HEK293T (cell line): ENCODE data around the gene GPATCH3.

Experiments
- CTCF ChIA-PET: fragments of 350-600 bp; formaldehyde crosslinking; extraction: SDS; loops from one replicate; lab custom pipeline; 2021; ENCODE audit warnings: antibody characterized with exemption, inconsistent platforms; lab: Yijun Ruan, JAX
- POLR2A ChIA-PET: fragments of 350-600 bp; formaldehyde crosslinking; extraction: SDS; loops from one replicate; lab custom pipeline; 2020; ENCODE audit warnings: antibody characterized with exemption, inconsistent platforms; lab: Yijun Ruan, JAX
- DNase-seq: peaks from one replicate; pipeline ENCODE4 v3.0.0; 2012; ENCODE audit warnings: mixed read lengths; ENCODE audit errors: extremely low spot score
- ARNT ChIP-seq: fragments of 450-650 bp; IDR thresholded peaks from 2 replicates; pipeline ENCODE4 v1.6.1; 2017; ENCODE audit warnings: mild to moderate bottlenecking
- BHLHE40 ChIP-seq: fragments of 450-650 bp; IDR thresholded peaks from 2 replicates; pipeline ENCODE4 v1.6.1; 2016; ENCODE audit warnings: mild to moderate bottlenecking, moderate library complexity, borderline replicate concordance
- CTBP1 ChIP-seq: fragments of 450-650 bp; IDR thresholded peaks from 2 replicates; pipeline ENCODE4 v1.6.1; 2016; ENCODE audit warnings: borderline replicate concordance
- ELF4 ChIP-seq: fragments of 450-650 bp; IDR thresholded peaks from 2 replicates; pipeline ENCODE4 v1.6.1; 2017; ENCODE audit warnings: antibody characterized with exemption
- FOXA1 ChIP-seq: fragments of 450-650 bp; IDR thresholded peaks from 2 replicates; pipeline ENCODE4 v1.6.1; 2016; ENCODE audit warnings: mild to moderate bottlenecking
- FOXK2 ChIP-seq: fragments of 450-650 bp; IDR thresholded peaks from 2 replicates; pipeline ENCODE4 v1.6.1; 2016; ENCODE audit warnings: mild to moderate bottlenecking
- FOXM1 ChIP-seq: fragments of 450-650 bp; IDR thresholded peaks from 2 replicates; pipeline ENCODE4 v1.6.1; 2017; ENCODE audit warnings: mild to moderate bottlenecking, borderline replicate concordance
- HDGF ChIP-seq: fragments of 450-650 bp; IDR thresholded peaks from 2 replicates; pipeline ENCODE4 v1.6.1; 2017; ENCODE audit warnings: antibody characterized with exemption, borderline replicate concordance
- L3MBTL2 ChIP-seq: fragments of 450-650 bp; conservative IDR thresholded peaks from 2 replicates; pipeline ENCODE4 v1.6.1; 2016; ENCODE audit warnings: mild to moderate bottlenecking
- LEF1 ChIP-seq: fragments of 450-650 bp; IDR thresholded peaks from 2 replicates; pipeline ENCODE4 v1.6.1; 2017; ENCODE audit warnings: mild to moderate bottlenecking, borderline replicate concordance
- NFRKB ChIP-seq: fragments of 450-650 bp; IDR thresholded peaks from 2 replicates; pipeline ENCODE4 v1.6.1; 2016; ENCODE audit warnings: mild to moderate bottlenecking, moderate library complexity
- SP1 ChIP-seq: fragments of 450-650 bp; IDR thresholded peaks from 2 replicates; pipeline ENCODE4 v1.6.1; 2017
- SUZ12 ChIP-seq: fragments of 450-650 bp; IDR thresholded peaks from 2 replicates; pipeline ENCODE4 v1.6.1; 2016; ENCODE audit warnings: mild to moderate bottlenecking
- TARDBP ChIP-seq: fragments of 450-650 bp; IDR thresholded peaks from 2 replicates; pipeline ENCODE4 v1.6.1; 2016
- ZNF384 ChIP-seq: fragments of 450-650 bp; IDR thresholded peaks from 2 replicates; pipeline ENCODE4 v1.6.1; 2016
- TF ChIP-seq, protein P1 (sequence below): fragments of 450-650 bp; IDR thresholded peaks from 2 replicates; pipeline ENCODE4 v1.6.1; 2016

GPATCH3 gene

GRCh38 chr1:26909951-26910342 lies 9.7 kb upstream of the GPATCH3 start:
- TF ChIP-seq, protein P1, sequence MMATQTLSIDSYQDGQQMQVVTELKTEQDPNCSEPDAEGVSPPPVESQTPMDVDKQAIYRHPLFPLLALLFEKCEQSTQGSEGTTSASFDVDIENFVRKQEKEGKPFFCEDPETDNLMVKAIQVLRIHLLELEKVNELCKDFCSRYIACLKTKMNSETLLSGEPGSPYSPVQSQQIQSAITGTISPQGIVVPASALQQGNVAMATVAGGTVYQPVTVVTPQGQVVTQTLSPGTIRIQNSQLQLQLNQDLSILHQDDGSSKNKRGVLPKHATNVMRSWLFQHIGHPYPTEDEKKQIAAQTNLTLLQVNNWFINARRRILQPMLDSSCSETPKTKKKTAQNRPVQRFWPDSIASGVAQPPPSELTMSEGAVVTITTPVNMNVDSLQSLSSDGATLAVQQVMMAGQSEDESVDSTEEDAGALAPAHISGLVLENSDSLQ, result no peak
- TF ChIP-seq ARNT (no peak), FOXA1 (no peak), FOXK2 (no peak), HDGF (no peak), LEF1 (no peak), ELF4 (no peak), L3MBTL2 (no peak), FOXM1 (no peak), NFRKB (no peak), BHLHE40 (no peak), SP1 (no peak), TARDBP (no peak), ZNF384 (no peak)
- CTCF ChIA-PET, result no interaction called here
- POLR2A ChIA-PET, result interaction anchor here (1.0 to 1.3 kb wide), 3 partner anchors 10 to 45 kb away, joined by 3 to 4 read pairs (median 4); partner anchors contain the start of genes GPATCH3 and GPN2
- no peak for DNase-seq

- DNase-seq, result no peak
- POLR2A ChIA-PET, result interaction anchor here (1.6 kb wide), 1 partner anchor 17 kb away, joined by 7 read pairs; the partner anchor contains the start of gene GPN2
- CTCF ChIA-PET, result no interaction called here
- TF ChIP-seq TARDBP (no peak), SP1 (no peak), NFRKB (no peak), FOXA1 (no peak), LEF1 (no peak), CTBP1 (no peak), FOXM1 (no peak), HDGF (no peak)
These were observed 7.0 kb upstream of the GPATCH3 start for GRCh38 chr1:26907071-26907917.

DNA sequence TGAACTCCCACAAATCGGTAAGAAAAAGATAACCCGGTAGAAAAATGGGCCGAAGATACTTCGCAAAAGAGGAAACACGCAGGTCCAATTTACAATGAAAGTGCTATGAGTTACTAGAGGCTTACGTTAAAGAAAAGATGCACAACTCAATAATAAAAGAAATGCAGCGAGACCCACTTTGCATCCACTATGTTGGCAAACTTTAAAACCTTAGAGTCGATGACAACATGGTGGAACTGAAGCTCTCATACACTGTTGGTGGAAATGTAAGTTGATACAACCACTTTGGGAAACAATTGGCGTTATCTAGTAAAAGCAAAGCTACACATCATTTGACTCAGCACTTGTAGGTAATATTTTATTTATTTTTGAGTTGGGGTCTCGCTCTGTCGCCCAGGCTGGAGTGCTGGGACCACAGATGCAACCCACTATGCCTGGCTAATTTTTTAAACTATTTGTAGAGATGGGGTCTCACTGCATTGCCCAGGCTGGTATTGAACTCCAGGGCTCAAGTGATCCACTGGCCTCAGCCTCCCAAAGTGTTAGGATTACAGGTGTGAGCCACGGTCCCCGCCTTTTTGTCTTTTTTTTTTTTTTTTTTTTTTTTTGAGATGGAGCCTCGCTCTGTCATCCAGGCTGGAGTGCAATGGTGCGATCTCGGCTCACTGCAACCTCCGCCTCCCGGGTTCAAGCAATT lies 696 bp upstream of the GPATCH3 start:
- no peak for DNase-seq
- ChIA-PET POLR2A (interaction anchor here (0.7 to 4.1 kb wide), 20 partner anchors 8 to 911 kb away, joined by 3 to 64 read pairs (median 4); partner anchors contain the start of genes GPN2, NR0B2 and NUDC), CTCF (no interaction called here)
- TF ChIP-seq SP1, result no peak

DNA sequence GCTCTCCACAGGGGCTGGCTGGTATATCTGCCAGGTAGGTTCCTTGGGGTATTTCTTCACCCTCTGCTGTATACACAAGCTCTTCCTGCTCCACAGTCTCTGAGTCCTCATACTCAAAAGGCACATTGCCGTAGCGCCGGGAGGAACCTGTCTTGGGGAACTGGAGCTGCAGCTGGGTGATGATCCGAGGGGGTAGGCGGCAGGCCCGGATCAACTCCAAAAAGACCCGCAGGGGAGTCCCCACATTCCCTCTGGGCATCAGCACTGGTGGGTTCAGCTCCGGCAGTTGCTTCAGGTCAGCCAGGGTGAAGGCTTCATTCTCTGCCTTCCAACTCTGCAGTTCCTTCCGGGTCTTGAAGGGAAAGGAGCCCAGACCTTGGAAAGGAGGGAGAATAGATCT lies 2.9 kb downstream of the GPATCH3 start:
- POLR2A ChIA-PET, result interaction anchor here (1.4 to 4.1 kb wide), 2 partner anchors 17 to 32 kb away, joined by 3 to 31 read pairs; partner anchors contain the start of gene NR0B2
- CTCF ChIA-PET, result no interaction called here
- DNase-seq, result no peak
- no peak for TF ChIP-seq SUZ12
- TF ChIP-seq HDGF, result no peak
- no peak for TF ChIP-seq BHLHE40
- TF ChIP-seq FOXK2, result no peak
- TF ChIP-seq FOXM1, result no peak
- no peak for TF ChIP-seq ZNF384
- TF ChIP-seq SP1, result no peak
- no peak for TF ChIP-seq LEF1
- no peak for TF ChIP-seq ELF4
- no peak for TF ChIP-seq TARDBP
- TF ChIP-seq CTBP1, result no peak
- no peak for TF ChIP-seq ARNT

DNA sequence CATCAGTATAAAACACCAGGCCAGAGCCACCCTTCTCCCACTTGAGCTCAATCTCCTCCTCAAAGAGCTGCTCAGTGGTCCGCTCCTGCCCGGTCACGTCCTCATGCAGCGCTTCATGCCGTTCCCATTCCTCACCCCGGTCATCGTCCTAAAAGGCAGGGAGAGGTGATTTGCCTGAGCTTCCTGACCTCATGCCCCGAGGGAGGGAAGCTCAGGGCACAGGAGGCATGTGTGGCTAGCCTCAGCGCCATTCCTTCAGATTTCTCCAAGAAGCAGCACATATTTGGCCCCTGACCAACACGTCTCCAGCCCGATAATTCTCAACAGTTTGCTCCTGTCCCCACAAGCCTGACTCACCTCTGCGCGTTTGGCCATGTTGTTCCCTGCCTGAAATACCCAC lies 6.0 kb downstream of the GPATCH3 start:
- POLR2A ChIA-PET, result no interaction called here
- DNase-seq, result no peak
- CTCF ChIA-PET, result no interaction called here
- no peak for TF ChIP-seq LEF1
- TF ChIP-seq, protein P1, result no peak
- TF ChIP-seq CTBP1, result no peak
- no peak for TF ChIP-seq L3MBTL2
- TF ChIP-seq FOXK2, result no peak
- no peak for TF ChIP-seq ZNF384
- TF ChIP-seq BHLHE40, result no peak
- no peak for TF ChIP-seq HDGF

- CTCF ChIA-PET, result no interaction called here
- POLR2A ChIA-PET, result interaction anchor here (0.6 to 6.0 kb wide), 30 partner anchors 9 to 759 kb away, joined by 3 to 64 read pairs (median 4); partner anchors contain the start of genes GPATCH3, NR0B2, PIGV and SLC9A1
- TF ChIP-seq TARDBP, result no peak
- no peak for TF ChIP-seq FOXM1
- no peak for TF ChIP-seq NFRKB
- no peak for TF ChIP-seq FOXK2
- TF ChIP-seq SP1, result no peak
- TF ChIP-seq FOXA1, result no peak
- no peak for TF ChIP-seq SUZ12
- no peak for TF ChIP-seq HDGF
- no peak for TF ChIP-seq BHLHE40
- no peak for TF ChIP-seq ELF4
- TF ChIP-seq, protein P1, result no peak
- no peak for TF ChIP-seq ARNT
- no peak for TF ChIP-seq CTBP1
- no peak for TF ChIP-seq ZNF384
- TF ChIP-seq L3MBTL2, result no peak
- no peak for TF ChIP-seq LEF1
- DNase-seq, result no peak
These were observed 9.8 kb downstream of the GPATCH3 start for GRCh38 chr1:26890467-26890796.
